HG03565 (cell line): ENCODE data around the gene ACOX3.

ENCODE experiments used
- ATAC-seq: cut with Tn5 transposase; IDR thresholded peaks from one replicate; pipeline ENCODE4 v1.9.1; 2021; ENCODE audit warnings: mild to moderate bottlenecking, moderate library complexity; ENCODE audit not compliant: unreplicated experiment

Gene ACOX3

GRCh38 chr4:8328866-8329559 is 111.5 kb downstream of the ACOX3 start:
- ATAC-seq: no peak

- no peak for ATAC-seq
Measured at GRCh38 chr4:8328456-8328855, 112.1 kb downstream of the ACOX3 start.

- no peak for ATAC-seq
Measured at GRCh38 chr4:8326206-8326605, 114.3 kb downstream of the ACOX3 start.

GRCh38 chr4:8325291-8325973 is 115.1 kb downstream of the ACOX3 start:
- no peak for ATAC-seq

GRCh38 chr4:8324640-8325239 is 115.8 kb downstream of the ACOX3 start:
- no peak for ATAC-seq

- ATAC-seq: no peak
Measured at GRCh38 chr4:8323947-8324555, 116.5 kb downstream of the ACOX3 start.

- ATAC-seq: no peak
Measured at GRCh38 chr4:8322794-8323704, 117.5 kb downstream of the ACOX3 start.

GRCh38 chr4:8321771-8322170 is 118.8 kb downstream of the ACOX3 start:
- no peak for ATAC-seq

GRCh38 chr4:8321220-8321619 is 119.3 kb downstream of the ACOX3 start:
- ATAC-seq: no peak

- ATAC-seq: no peak
Measured at GRCh38 chr4:8320386-8320750, 120.2 kb downstream of the ACOX3 start.

GRCh38 chr4:8319731-8320385 is 120.7 kb downstream of the ACOX3 start:
- no peak for ATAC-seq

GRCh38 chr4:8319061-8319460 is 121.5 kb downstream of the ACOX3 start:
- no peak for ATAC-seq

- ATAC-seq: no peak
Measured at GRCh38 chr4:8318509-8318908, 122.0 kb downstream of the ACOX3 start.

GRCh38 chr4:8317474-8317873 is 123.0 kb downstream of the ACOX3 start:
- no peak for ATAC-seq

- no peak for ATAC-seq
Measured at GRCh38 chr4:8316911-8317351, 123.6 kb downstream of the ACOX3 start.
